GM21515 (cell line): ENCODE measurements around the gene TUBA4B.

ENCODE experiments used
- ATAC-seq: cut with Tn5 transposase; IDR thresholded peaks from one replicate; pipeline ENCODE4 v1.9.1; 2021; ENCODE audit not compliant: unreplicated experiment

The TUBA4B gene

DNA sequence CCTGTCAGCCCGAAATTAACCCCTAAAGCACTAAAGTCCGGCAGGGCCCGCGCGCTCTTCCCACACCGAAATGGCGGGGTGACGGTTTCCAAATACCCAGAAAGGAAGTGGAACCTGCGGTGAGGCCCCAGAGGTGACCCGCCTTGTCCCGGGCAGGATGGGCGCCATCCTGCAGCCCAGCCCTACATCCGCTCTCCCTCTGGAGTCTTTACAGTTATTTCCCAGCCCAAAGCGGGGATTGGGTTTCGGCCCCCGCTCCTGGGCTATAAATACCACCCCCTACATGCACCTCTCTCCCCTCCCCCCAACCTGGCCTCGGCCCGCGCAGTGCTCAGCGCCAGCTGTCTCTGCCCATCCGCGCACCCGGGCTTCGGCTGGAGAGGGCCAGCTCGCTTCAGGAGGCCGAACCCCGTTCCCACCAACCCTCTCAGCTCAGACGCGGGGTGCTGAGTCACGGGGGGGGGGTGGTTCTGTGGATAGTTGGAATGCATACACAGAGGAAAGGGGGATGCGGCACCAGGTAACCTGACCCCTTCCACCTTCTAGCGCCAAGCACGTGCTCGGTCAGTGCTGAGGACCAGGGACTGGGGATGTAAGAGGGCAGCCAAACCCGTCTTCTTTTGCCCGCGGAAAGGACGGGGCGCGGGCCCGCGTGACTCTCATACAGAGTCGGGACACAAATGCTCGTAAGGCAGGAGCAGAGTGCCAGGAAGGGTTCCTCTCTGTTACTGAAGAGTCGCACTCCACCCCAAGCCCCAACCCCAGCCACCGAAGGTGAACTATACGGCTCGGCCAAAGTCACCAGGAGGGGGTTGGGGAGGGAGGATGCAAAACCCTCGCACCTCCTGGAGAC lies at the start of gene TUBA4B:
Gene TUBA4B (plus strand): TSS at position 344 of the 853 bp plus-strand sequence. CDS start 165 bp downstream, at position 509.
- ATAC-seq: peak; percentile 23

DNA sequence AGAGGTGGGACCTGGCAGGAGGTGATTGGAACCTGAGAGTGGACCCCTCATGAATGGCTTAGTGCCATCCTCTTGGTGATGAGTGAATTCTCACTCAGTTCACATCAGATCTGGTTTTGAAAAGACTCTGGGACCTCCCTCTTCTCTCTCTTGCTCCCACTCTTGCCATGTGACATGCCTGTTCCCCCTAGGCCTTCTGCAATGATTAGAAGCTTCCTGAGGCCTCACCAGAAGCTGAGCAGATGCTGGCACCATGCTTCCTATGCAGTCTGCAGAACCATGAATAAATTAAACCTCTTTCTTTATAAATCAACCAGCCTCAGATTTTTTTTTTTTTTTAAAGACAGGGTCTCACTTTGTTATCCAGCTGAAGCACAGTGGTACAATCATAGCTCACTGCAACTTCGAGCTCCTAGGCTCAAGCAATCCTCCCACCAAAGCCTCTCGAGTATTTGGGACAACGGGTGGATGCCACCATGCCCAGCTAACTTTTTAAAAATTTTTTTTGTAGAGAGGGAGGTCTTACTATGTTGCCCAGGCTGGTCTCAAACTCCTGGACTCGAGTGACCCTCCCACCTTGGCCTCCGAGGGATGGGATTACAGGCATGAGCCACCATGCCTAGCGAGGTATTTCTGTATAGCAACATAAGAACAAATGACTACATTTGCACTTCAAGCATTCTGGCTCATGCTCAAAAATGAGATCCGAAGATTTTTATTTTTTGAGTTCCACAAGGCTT lies 48.4 kb upstream of the TUBA4B start:
- no peak for ATAC-seq

DNA sequence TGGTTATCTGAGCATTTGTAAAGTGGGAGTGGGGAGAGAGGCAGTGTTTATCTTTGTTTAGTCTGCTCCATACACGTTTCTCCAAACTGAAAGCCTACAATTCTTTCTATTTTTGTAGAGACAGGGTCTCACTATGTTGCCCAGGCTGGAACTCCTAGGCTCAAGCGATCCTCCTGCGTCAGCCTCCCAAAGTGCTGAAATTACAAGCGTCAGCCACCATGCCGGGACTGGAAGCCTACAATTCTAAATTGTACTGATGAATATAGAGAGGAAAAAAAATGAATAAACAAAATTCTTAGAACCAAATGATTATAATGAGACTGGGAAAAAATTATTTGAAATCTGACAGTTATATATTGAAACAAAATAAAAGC lies 47.9 kb upstream of the TUBA4B start:
- ATAC-seq: no peak

DNA sequence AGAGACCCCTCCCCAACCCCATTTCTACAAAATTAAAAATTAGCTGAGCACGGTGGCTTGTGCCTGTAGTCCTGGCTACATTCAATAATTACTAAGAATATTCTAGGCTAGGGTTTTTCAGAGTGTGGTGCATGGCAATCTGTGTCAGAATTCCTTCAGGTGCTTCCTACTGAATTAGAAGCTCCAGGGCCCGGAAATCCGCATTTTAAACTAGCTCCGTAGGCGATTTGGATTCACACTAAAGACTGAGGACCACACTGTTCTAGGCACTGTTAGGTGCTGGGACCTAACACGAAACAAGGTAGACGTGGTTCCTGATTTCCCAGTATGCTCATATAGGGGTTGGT lies 47.1 kb upstream of the TUBA4B start:
- ATAC-seq: no peak

DNA sequence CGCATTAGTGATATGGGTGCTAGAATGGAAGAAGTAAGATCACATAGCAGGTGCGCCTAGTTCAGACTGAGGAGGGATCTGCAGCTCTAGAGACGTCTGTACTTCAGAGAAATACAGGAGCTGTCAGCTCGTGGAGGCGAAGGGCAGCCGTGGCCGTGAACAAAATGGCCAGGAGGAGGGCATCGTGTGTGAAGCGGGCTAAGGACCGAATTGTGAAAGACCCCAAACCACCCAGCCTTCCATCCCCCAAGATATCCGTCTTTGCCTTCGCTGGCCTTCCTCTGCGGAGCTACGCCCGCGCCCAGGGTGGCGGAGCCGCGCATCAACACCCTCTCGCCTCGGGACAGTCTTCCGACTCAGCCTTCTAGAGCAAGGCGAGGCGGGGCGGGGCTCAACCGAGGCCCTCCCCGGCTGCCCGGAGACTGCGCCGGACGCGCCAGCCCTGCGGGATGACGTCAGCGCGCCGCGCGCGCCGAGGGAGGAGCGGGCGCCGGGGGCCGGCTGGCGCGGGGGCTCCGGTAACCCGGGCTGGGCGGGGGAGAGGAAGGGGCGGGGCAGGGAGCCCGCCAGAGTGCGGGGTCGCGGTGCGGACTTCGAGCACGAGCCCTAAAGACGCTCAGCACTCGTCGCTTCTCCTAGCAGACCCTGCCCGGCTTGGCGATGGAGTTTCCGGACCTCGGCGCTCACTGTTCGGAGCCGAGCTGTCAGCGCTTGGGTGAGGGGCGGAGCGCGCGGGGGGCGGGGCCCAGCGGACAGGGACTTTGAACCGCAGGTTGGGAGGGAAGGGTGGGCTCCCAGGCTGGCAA lies 46.5 kb upstream of the TUBA4B start, which contains the start of gene ZFAND2B:
Gene ZFAND2B (plus strand): TSS at position 455 of the 806 bp plus-strand sequence. CDS start 206 bp downstream, at position 661.
- ATAC-seq: peak; percentile 96

DNA sequence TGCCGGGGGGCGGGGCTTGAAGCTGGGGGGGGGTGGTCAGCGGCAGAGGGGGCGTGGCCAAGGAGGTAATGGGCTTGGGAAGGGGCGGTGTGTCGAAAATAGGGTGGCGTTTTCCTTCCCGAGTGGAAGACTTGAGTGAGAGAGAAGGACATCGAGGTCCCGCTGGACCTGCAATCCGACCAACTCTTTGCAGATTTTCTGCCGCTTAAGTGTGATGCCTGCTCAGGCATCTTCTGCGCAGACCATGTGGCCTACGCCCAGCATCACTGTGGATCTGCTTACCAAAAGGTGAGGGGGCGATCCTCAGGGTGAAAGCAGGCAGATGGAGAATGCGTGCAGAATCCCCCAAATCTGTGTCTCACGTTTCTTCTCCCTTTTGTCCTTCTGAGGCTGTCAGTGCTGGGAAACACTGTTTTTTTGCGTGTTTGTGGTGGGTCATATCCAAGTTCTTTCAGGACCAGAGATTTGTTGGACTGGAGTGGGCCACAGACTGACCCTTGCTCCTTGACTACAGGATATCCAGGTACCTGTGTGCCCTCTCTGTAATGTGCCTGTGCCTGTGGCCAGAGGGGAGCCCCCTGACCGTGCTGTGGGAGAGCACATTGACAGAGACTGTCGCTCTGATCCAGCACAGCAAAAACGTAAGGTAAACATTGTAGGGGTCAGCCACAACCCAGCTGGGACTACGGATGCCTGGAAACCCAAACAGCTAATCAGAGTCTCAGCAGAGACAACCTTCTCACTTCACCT lies 45.7 kb upstream of the TUBA4B start:
- no peak for ATAC-seq

DNA sequence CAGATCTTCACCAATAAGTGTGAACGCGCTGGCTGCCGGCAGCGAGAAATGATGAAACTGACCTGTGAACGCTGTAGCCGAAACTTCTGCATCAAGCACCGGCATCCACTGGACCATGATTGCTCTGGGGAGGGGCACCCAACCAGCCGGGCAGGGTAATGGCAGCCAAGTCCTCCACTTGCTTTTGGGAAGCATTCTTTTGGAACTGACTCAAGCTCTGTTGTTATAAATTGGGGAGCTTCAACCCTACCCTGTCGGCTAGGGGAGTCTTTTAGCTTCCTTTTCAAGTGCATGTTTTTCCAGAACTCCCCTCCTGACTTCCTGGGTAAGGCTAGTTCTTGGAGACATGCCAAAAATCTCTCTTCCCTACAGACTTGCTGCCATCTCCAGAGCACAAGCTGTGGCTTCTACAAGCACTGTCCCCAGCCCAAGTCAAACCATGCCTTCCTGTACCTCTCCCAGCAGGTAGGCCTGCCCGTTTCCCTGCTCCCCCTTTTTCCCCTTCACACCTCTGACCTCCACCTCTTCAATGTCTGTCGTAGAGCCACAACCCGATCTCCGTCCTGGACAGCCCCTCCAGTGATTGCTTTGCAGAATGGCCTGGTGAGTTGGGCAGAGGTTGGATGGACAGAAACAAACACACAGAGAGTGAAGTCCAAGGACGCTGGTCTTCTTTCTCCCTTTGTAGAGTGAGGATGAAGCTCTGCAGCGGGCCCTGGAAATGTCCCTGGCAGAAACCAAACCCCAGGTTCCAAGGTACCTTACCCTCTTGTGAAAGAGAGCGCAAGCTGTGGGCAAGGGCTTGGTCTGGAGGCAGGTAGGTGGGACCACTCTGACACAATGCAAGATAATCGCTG lies 44.9 kb upstream of the TUBA4B start:
- ATAC-seq: no peak

DNA sequence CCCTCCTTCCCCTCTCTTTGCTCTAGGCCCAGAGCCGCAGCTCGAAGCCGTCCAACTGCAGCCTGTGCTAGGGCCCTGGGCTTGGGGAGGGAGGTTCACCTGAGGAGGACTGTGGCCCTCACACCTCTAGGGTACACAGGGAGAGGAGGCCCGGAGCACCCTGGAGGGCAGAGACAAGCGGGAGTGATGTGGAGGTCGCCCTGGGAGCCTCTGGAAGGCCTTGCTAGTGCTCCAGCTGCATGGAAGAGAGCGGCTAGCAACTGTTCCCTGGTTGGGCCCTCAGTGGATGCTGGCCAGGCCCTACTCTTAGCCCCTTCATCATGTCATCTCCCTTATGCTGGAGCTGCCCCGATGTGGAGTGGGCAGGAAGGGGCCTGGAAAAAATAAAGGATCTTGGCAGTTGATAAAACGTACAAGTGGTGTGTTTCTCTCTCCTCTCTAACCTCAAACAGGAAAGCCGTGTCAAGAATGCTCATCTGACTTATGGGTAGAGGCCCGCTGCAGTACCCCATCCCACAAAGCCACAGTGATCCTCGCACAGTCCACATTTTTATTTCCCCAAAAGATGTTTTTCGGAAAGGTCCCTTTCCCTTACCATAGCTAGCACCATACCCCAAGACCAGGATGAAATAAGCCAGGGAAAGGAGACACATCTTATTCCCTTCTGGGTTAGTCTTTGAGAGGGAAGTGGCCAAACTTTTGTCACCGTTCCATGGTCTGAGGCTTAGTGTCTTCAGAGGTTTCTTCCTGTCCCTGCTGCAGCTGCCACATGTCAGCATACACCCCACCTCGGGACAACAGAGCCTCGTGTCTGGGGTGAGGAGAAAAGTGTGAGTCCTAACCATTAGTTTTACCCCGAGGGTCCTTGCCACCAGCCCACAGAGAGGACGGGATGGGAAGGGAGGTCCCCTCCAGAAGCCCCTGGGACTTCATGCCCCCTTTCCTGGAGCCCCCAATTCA lies 43.5 kb upstream of the TUBA4B start:
- ATAC-seq: no peak

DNA sequence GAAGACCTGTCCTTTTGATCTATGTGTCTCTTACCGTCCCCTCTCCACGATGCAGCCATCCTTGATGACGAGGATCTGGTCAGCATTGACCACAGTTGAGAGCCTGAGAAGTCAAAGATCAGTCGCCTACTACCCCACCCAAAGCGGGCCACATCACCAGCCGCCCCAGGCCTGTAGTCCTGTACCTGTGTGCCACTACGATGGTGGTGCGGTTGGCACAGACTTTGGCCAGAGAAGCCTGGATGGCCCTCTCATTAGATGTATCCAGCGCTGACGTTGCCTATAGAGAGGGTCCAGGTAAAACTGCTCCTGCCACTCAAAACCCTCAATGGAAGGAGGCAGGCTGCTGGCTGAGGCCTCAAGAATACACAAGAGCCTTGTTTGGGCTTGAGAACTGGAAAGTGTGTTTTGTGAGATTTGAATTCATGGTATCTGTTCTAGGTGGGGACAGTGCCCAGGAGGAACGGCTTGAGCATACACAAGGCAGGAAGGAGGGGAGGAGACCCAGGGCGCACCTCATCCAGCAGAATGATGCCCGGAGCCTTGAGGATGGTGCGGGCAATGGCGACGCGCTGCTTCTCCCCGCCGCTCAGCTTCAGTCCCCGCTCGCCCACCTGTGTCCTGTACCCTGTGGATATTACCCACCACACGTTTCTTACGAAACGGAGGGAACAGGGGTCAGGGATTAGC lies 42.7 kb upstream of the TUBA4B start:
- no peak for ATAC-seq

DNA sequence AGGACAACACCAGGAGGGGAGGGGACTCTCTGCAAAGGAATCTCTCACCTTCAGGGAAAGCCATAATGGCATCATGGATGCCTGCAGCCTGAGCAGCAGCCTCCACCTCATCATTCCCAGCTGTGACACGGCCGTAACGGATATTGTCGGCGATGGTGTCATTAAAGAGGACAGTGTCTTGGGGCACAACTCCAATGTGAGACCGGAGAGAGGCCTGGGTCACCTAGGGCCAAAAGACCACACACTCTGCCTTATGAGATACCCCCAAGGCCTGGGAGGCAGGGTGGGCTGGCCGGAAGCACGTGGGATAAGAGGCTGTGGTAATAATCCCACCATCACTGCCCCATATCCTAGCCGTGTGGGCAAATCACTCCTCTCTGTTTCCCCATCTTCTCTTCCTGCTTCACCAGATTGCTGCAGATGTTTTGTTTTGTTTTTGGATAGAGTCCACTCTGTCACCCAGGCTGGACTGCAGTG lies 42.1 kb upstream of the TUBA4B start:
- ATAC-seq: no peak

DNA sequence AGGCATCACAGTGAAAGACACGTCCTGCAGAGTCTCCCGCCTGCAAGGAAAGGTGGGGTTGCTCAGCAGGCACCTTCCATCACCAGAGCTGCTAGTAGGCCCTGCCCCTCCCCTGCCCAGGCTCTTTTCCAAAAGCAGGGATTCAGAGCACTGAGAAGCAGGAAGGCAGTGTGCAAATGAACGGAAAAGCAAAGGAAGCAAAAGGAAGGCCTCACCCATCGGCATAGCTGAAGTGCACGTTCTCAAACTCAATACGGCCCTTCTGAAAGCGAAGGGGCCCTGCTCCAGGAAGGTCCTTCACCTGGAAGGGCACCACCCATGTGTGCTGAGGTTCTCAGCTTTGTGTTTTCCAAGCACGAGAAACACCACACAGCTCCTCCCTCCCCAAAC lies 40.0 kb upstream of the TUBA4B start:
- ATAC-seq: no peak

DNA sequence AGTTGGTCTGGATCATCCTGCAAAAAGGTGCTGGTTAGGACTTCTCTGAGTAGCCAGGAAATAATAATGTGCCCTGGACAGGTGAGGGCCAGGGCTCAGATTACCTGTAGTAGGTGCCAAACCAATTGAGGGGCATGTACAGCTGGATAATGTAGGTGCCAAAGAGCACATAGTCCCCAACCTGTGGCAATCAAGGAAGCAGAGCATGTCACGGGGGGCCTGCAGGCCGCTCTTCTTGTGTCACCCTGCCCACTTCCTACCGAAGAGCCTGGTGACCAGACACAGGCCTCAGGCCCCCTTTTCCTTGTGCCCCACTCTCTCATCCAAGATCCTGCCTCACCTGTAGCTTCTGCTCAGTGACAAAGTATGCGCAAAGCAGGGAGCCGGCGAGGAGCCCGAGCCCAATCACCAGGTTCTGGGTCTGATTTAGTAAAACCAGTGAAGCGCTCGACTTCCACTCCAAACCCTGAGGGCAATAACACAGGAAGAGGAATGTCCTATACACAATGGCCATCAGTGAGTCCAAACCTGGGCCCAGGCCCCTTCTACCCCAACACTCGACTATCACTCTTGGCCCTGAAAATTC lies 39.5 kb upstream of the TUBA4B start:
- ATAC-seq: no peak

DNA sequence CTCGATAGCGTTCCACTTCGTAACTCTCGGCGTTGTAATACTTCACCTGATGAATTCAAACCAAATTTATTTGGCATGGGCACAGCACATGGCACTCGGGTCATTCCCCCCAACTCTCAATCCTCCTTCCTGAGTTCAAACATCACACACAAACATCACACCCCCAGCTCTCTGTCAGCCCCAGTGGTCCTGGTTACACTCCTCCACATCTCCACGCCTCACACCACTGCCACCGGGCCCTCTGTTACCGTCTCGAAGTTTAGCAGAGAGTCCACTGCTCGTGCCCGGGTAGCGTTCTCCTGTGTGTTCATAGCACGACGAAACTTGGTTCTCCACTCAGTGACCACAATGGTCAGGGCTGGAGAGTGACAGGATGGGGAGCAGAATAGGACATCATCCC lies 38.9 kb upstream of the TUBA4B start:
- ATAC-seq: no peak

DNA sequence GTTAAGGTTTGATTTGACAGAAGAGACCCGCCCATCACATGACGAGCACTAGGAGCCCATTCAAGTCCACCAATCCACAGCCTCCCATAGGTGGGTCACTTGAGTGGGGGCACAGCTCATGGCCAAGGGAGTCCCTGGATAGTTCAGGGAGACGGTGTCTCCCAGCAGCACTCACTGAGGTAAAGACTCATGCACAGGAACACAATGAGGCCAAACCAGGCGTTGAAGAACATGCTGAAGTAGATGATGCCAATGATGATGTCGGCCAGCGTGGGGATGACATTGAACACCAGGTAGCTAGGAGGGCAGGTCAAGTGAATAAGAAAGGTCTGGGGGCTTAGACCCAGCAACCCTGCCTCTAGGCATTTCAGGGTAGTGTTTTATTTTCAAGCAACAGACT lies 38.3 kb upstream of the TUBA4B start:
- ATAC-seq: no peak

DNA sequence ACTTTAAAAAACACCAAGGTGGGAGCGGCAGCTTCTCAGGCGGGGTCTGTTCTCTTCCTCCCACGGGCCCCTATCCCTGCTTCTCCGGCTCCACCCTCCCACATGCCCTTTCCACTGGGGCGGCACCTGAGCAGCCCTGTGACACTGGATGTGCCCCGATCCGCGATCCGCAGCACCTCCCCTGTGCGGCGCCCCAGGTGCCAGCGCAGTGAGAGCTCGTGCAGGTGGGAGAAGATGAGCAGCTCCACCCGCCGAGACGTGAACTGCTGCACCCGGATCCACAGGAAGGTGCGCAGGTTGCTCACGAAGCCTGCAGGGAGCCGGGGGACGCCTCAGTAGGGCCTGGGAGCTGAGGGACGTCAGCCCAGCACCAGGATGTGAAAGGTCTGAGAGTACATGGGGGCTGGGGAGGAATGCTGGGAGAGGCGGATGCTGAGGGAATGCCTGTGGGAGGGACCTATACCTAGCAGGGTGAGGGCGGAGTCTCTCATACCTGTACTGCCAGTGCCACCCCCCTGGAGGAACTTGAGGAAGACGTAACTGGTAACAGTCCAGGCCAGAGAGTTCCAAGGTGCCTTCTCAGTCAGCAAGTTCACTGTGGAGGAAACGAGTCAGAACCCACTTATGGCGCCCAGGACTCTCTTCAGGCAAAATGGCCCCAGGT lies 37.0 kb upstream of the TUBA4B start:
- no peak for ATAC-seq

DNA sequence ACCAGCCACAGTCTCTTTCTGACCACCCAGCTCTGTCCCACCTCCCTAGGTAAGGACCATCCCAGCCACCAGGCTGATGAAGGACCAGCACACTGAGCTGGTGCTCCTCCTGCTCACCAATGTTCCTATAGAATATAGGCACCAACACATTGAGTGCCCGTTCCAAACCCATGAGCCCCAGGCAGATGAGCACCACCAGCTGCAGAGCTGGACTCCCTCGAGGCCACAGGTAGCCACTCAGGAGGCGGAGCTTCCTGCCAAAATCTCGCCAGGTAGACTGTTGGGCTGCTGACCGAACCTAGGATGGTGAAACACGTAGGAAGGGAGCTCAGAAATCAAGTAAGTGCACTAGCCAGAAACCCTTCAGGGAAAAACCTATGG lies 36.5 kb upstream of the TUBA4B start:
- no peak for ATAC-seq

DNA sequence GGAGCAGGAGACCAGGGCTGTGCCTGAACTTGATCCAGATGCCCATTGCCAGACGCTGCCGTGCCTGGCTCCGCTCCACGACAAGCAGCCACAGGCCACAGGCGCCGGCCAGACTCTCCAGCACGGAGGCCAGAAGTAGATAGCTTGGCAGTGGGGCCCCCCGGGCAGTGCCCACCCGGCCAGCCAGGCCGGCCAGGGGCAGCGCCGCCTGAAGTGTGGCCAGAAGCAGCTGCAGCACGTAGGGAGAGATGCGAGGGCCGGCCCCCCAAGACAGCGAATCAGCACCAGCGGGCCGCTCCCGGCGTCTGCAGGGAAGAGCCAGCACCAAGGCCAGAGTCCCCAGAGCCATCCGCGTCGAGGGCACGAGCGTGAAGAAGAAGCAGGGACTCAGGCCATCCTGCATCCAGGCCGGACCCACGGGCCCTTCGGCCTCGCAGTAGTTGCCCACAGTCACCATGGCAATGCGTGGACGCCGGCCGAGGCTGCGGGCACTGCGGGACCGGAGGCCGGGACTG lies 34.8 kb upstream of the TUBA4B start:
- peak; percentile 25 for ATAC-seq
